GM18951 (cell line): Measurements from ENCODE around the gene TYSND1.
"Not testable (repeated sequence)": the region's sequence is repeated elsewhere in the genome, so short reads cannot be mapped to it uniquely, and the experiment has no call there.

Experiments used
- POLR2A ChIP-seq: IDR thresholded peaks from 4 replicates; pipeline ENCODE4 v1.6.1; 2011; ENCODE audit warnings: mild to moderate bottlenecking; ENCODE audit not compliant: insufficient read length, insufficient read depth; ENCODE audit errors: extremely low read depth
- in situ Hi-C: fragments of 300-500 bp; cut with MboI; formaldehyde crosslinking; loops from one replicate; pipeline ENCODE4 v1.12.0; 2022; ENCODE audit warnings: low sequenced_read_pairs, mixed read lengths, inconsistent platforms; ENCODE audit not compliant: unreplicated experiment

Gene TYSND1

DNA sequence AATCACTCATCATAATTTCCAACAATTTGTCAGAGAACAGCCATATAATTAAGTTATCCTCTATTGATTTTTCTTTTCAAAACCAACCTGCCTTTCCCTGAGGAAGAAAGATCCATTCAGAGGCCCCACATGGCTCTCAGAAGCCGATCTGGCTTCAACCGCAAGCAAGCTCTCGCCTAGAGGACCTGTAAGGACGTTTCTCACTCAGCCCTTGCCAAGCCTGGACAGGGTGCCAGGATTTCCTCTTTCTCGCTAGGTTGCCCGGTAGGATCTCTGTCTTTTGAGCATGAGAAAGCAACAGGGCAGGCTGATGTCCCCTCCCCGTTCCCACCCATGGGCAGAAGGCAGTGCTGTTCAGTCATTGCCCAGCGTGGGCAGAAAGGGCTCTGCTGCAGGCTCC lies 26.9 kb downstream of the TYSND1 start:
- no peak for TF ChIP-seq POLR2A
- in situ Hi-C loops: no loop called here

- in situ Hi-C loops: no loop called here
- no peak for TF ChIP-seq POLR2A
Observed at GRCh38 chr10:70119197-70119596, 27.3 kb downstream of the TYSND1 start.

GRCh38 chr10:70118196-70118595 lies 28.3 kb downstream of the TYSND1 start:
- in situ Hi-C loops: no loop called here
- TF ChIP-seq POLR2A: no peak

DNA sequence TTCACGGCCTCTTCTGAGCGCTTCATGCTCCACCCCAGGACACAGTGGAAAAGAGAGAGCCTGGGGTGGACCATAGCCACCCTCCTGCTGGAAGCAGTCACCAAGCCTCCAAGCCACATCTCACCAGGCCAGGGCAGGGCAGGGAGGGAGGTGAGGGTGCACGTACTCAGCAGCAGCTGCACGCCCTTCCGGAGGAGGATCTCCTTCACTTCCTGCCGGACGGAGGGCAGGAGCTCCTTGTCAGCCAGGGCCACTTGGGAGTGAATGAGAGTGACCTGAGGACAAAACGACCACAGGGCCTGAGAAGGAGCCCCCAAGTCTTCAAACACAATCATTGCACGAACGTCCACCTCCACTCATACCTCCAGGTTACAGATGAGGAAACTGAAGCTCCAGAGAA lies 28.9 kb downstream of the TYSND1 start:
- no peak for TF ChIP-seq POLR2A
- in situ Hi-C loops: no loop called here

- in situ Hi-C loops: no loop called here
- TF ChIP-seq POLR2A: no peak
Observed at GRCh38 chr10:70115948-70116682, 30.4 kb downstream of the TYSND1 start.

DNA sequence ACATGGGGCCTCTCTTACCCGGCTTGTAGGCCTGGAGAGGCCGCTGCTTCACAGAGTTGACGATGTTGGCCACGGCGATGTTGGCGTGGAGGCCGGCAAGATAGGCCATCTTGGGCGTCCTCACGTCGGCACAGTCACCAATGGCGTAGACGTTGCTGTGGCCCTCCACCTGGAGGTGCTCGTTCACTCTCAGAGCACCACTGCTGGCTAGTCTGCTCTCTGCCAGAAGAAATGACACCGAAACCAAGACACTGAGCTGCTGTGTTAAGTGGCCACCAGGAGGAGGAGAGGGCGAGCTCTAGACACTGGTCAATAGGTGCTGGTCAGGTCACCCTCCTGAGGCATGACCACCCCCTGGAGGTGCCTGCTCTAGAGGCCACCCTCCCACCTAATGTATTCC lies 31.6 kb downstream of the TYSND1 start:
- in situ Hi-C loops: no loop called here
- no peak for TF ChIP-seq POLR2A

DNA sequence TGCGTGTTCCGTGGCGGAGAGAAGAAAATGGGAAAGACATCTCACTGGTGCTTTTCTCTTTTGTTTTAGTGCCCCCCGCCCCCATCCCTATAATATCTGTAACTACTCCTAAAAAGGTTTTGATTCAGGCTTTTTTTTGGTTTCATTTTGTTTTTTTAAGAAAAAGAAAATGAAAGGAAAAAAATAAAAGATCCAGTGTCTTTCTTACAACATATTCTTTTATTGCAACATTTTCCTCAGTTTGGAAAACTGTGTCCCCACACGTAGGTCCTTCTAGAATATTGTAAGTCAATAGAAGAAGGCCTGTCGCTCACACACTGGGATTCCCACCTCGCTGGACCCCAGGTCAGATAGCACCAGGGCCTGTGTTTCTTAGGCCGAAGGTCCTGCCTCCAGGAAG lies 34.4 kb downstream of the TYSND1 start:
- in situ Hi-C loops: no loop called here
- TF ChIP-seq POLR2A: no peak

DNA sequence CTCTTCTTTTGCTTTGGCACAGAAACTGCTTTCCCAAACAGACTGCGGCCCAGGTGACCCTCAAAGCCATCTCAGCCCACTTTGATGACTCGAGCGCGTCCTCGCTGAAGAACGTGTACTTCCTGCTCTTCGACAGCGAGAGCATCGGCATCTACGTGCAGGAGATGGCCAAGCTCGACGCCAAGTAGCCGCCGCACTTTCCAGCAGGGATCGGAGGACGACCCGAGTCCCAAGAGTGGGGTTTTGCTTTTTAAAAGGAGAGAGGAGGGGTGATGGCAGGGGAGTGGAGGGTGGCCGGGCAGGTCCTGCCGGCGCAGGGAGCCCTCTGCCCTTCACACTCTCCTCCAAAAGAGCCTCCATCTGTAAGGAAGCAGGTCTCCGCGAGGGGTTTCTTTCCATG lies 35.0 kb downstream of the TYSND1 start:
- TF ChIP-seq POLR2A: no peak
- in situ Hi-C loops: no loop called here

GRCh38 chr10:70109064-70109729 lies 37.3 kb downstream of the TYSND1 start:
- in situ Hi-C loops: no loop called here
- no peak for TF ChIP-seq POLR2A

GRCh38 chr10:70106958-70107791 lies 39.3 kb downstream of the TYSND1 start:
- TF ChIP-seq POLR2A: no peak
- in situ Hi-C loops: no loop called here

- in situ Hi-C loops: no loop called here
Observed at GRCh38 chr10:70101668-70102067, 44.8 kb downstream of the TYSND1 start.

GRCh38 chr10:70101068-70101562 lies 45.4 kb downstream of the TYSND1 start:
- in situ Hi-C loops: not testable (repeated sequence)

More at GRCh38 chr10:70101668-70102067, 44.8 kb downstream of the TYSND1 start:
- TF ChIP-seq POLR2A: no peak

- in situ Hi-C loops: no loop called here
- no peak for TF ChIP-seq POLR2A
Observed at GRCh38 chr10:70098271-70098670, 48.2 kb downstream of the TYSND1 start.
